ENCODE data around the gene CDH9. TPM values are rescaled to one million over a fixed set of nuclear protein-coding genes. Genes with fewer than 3 reads are reported as not detected.

Gene CDH9
- polyA plus RNA-seq (2013, experiment 1 of 2): not detected
- not detected for polyA plus RNA-seq (2013, experiment 2 of 2)

GRCh38 chr5:27038476-27038875 is at the start of gene CDH9:
TSS of gene CDH9 (minus strand) at chr5:27038586. CDS start at chr5:26988333, 50,253 bp downstream.
- Histone ChIP-seq H2AK5ac (ENCODE audit: low read length) (no peak within 1 kb of the TSS), H3K79me1 (ENCODE audit: low read length) (no peaks in the 10 kb centered on the region), H2BK15ac (replicated peaks; ENCODE audit: low read depth) (no peak within 1 kb of the TSS), H3K56ac (ENCODE audit: low read length) (no peak within 1 kb of the TSS), H3K9ac (ENCODE audit: low read length) (no peak within 1 kb of the TSS), H3K79me2 (ENCODE audit: control insufficient read depth, insufficient read depth, low read length) (no peaks in the 10 kb centered on the region), H3K4me2 (ENCODE audit: low read length) (peak within 1 kb of the TSS; percentile 0), H4K5ac (ENCODE audit: low read length) (no peak within 1 kb of the TSS), H3K27me3 (ENCODE audit: insufficient read depth, low read length, poor library complexity) (no peaks in the 10 kb centered on the region), H2BK5ac (ENCODE audit: low read length) (no peak within 1 kb of the TSS), H2BK120ac (ENCODE audit: low read depth, low read length) (no peak within 1 kb of the TSS), H3K4me3 (ENCODE audit: low read length) (no peak within 1 kb of the TSS), H4K8ac (ENCODE audit: low read depth, low read length) (no peak within 1 kb of the TSS), H3K18ac (ENCODE audit: low read length) (no peak within 1 kb of the TSS), H3K4ac (ENCODE audit: low read depth, low read length) (no peak within 1 kb of the TSS), H3K23ac (ENCODE audit: low read length) (no peak within 1 kb of the TSS), H3K4me1 (ENCODE audit: control insufficient read depth, low read depth, low read length) (no peaks in the 10 kb centered on the region), H3K27ac (ENCODE audit: low read depth, low read length) (no peak within 1 kb of the TSS), H3K36me3 (ENCODE audit: control insufficient read depth, insufficient read depth, low read length) (no peaks in the 10 kb centered on the region)
- DNase-seq: peak; percentile 10
- WGBS (ENCODE audit: extremely low coverage, insufficient coverage, low lambda C conversion rate): no CpG with 5 or more reads among the region's 12 CpGs

- Histone ChIP-seq H3K36me3 (ENCODE audit: control insufficient read depth, insufficient read depth, low read length) (no peaks in the 10 kb centered on the region), H3K27ac (ENCODE audit: low read depth, low read length) (no peak overlapping the region), H3K27me3 (ENCODE audit: insufficient read depth, low read length, poor library complexity) (no peaks in the 10 kb centered on the region), H2AK5ac (ENCODE audit: low read length) (no peak overlapping the region), H2BK15ac (replicated peaks; ENCODE audit: low read depth) (no peak overlapping the region), H3K18ac (ENCODE audit: low read length) (no peak overlapping the region), H3K23ac (ENCODE audit: low read length) (no peak overlapping the region), H3K4me2 (ENCODE audit: low read length) (no peak overlapping the region), H2BK120ac (ENCODE audit: low read depth, low read length) (no peak overlapping the region), H3K4me1 (ENCODE audit: control insufficient read depth, low read depth, low read length) (no peaks in the 10 kb centered on the region), H3K4ac (ENCODE audit: low read depth, low read length) (no peak overlapping the region), H3K9ac (ENCODE audit: low read length) (no peak overlapping the region), H2BK5ac (ENCODE audit: low read length) (no peak overlapping the region), H4K8ac (ENCODE audit: low read depth, low read length) (no peak overlapping the region), H3K79me1 (ENCODE audit: low read length) (no peaks in the 10 kb centered on the region), H3K56ac (ENCODE audit: low read length) (no peak overlapping the region), H4K5ac (ENCODE audit: low read length) (no peak overlapping the region), H3K79me2 (ENCODE audit: control insufficient read depth, insufficient read depth, low read length) (no peaks in the 10 kb centered on the region), H3K4me3 (ENCODE audit: low read length) (no peak overlapping the region)
- DNase-seq: no peak
- no CpG with 5 or more reads among the region's 2 CpGs for WGBS (ENCODE audit: extremely low coverage, insufficient coverage, low lambda C conversion rate)
Measured at GRCh38 chr5:27087747-27088146, 49.4 kb upstream of the CDH9 start.

GRCh38 chr5:27083449-27084415 is 45.3 kb upstream of the CDH9 start:
- Histone ChIP-seq H2AK5ac (ENCODE audit: low read length) (no peak overlapping the region), H4K8ac (ENCODE audit: low read depth, low read length) (no peak overlapping the region), H3K18ac (ENCODE audit: low read length) (no peak overlapping the region), H3K79me1 (ENCODE audit: low read length) (no peaks in the 10 kb centered on the region), H3K4me2 (ENCODE audit: low read length) (no peak overlapping the region), H3K9ac (ENCODE audit: low read length) (no peak overlapping the region), H3K4ac (ENCODE audit: low read depth, low read length) (no peak overlapping the region), H3K27me3 (ENCODE audit: insufficient read depth, low read length, poor library complexity) (no peaks in the 10 kb centered on the region), H2BK120ac (ENCODE audit: low read depth, low read length) (no peak overlapping the region), H2BK15ac (replicated peaks; ENCODE audit: low read depth) (no peak overlapping the region), H3K27ac (ENCODE audit: low read depth, low read length) (no peak overlapping the region), H2BK5ac (ENCODE audit: low read length) (no peak overlapping the region), H3K56ac (ENCODE audit: low read length) (no peak overlapping the region), H3K4me1 (ENCODE audit: control insufficient read depth, low read depth, low read length) (no peaks in the 10 kb centered on the region), H3K23ac (ENCODE audit: low read length) (no peak overlapping the region), H3K79me2 (ENCODE audit: control insufficient read depth, insufficient read depth, low read length) (no peaks in the 10 kb centered on the region), H3K4me3 (ENCODE audit: low read length) (no peak overlapping the region), H4K5ac (ENCODE audit: low read length) (no peak overlapping the region), H3K36me3 (ENCODE audit: control insufficient read depth, insufficient read depth, low read length) (no peaks in the 10 kb centered on the region)
- peak; percentile 42 for DNase-seq
- WGBS (ENCODE audit: extremely low coverage, insufficient coverage, low lambda C conversion rate): no CpG with 5 or more reads among the region's 7 CpGs

GRCh38 chr5:27080147-27080546 is 41.8 kb upstream of the CDH9 start:
- Histone ChIP-seq H3K36me3 (ENCODE audit: control insufficient read depth, insufficient read depth, low read length) (no peaks in the 10 kb centered on the region), H3K79me1 (ENCODE audit: low read length) (no peaks in the 10 kb centered on the region), H3K4ac (ENCODE audit: low read depth, low read length) (no peak overlapping the region), H3K79me2 (ENCODE audit: control insufficient read depth, insufficient read depth, low read length) (no peaks in the 10 kb centered on the region), H2AK5ac (ENCODE audit: low read length) (no peak overlapping the region), H3K4me2 (ENCODE audit: low read length) (no peak overlapping the region), H2BK120ac (ENCODE audit: low read depth, low read length) (no peak overlapping the region), H3K18ac (ENCODE audit: low read length) (no peak overlapping the region), H3K4me1 (ENCODE audit: control insufficient read depth, low read depth, low read length) (no peaks in the 10 kb centered on the region), H3K9ac (ENCODE audit: low read length) (no peak overlapping the region), H3K56ac (ENCODE audit: low read length) (no peak overlapping the region), H4K5ac (ENCODE audit: low read length) (no peak overlapping the region), H4K8ac (ENCODE audit: low read depth, low read length) (no peak overlapping the region), H2BK5ac (ENCODE audit: low read length) (no peak overlapping the region), H3K4me3 (ENCODE audit: low read length) (no peak overlapping the region), H3K23ac (ENCODE audit: low read length) (no peak overlapping the region), H3K27ac (ENCODE audit: low read depth, low read length) (no peak overlapping the region), H3K27me3 (ENCODE audit: insufficient read depth, low read length, poor library complexity) (no peaks in the 10 kb centered on the region), H2BK15ac (replicated peaks; ENCODE audit: low read depth) (no peak overlapping the region)
- no CpG with 5 or more reads among the region's 1 CpG for WGBS (ENCODE audit: extremely low coverage, insufficient coverage, low lambda C conversion rate)
- peak; percentile 10 for DNase-seq

- no peaks in the 10 kb centered on the region for H3K27me3 ChIP-seq (ENCODE audit: insufficient read depth, low read length, poor library complexity)
- DNase-seq: no peak
- no peak overlapping the region for H3K9ac ChIP-seq (ENCODE audit: low read length)
- no peak overlapping the region for H2AK5ac ChIP-seq (ENCODE audit: low read length)
- H3K18ac ChIP-seq (ENCODE audit: low read length): no peak overlapping the region
- no peak overlapping the region for H2BK15ac ChIP-seq (replicated peaks; ENCODE audit: low read depth)
- H2BK120ac ChIP-seq (ENCODE audit: low read depth, low read length): no peak overlapping the region
- no peak overlapping the region for H3K23ac ChIP-seq (ENCODE audit: low read length)
- no peak overlapping the region for H4K8ac ChIP-seq (ENCODE audit: low read depth, low read length)
- no peak overlapping the region for H3K4me3 ChIP-seq (ENCODE audit: low read length)
- WGBS (ENCODE audit: extremely low coverage, insufficient coverage, low lambda C conversion rate): no CpG with 5 or more reads among the region's 2 CpGs
- H4K5ac ChIP-seq (ENCODE audit: low read length): no peak overlapping the region
- no peak overlapping the region for H3K4ac ChIP-seq (ENCODE audit: low read depth, low read length)
- no peak overlapping the region for H3K56ac ChIP-seq (ENCODE audit: low read length)
- H3K79me1 ChIP-seq (ENCODE audit: low read length): no peaks in the 10 kb centered on the region
- H2BK5ac ChIP-seq (ENCODE audit: low read length): no peak overlapping the region
- no peaks in the 10 kb centered on the region for H3K36me3 ChIP-seq (ENCODE audit: control insufficient read depth, insufficient read depth, low read length)
- no peaks in the 10 kb centered on the region for H3K4me1 ChIP-seq (ENCODE audit: control insufficient read depth, low read depth, low read length)
- H3K27ac ChIP-seq (ENCODE audit: low read depth, low read length): no peak overlapping the region
- no peaks in the 10 kb centered on the region for H3K79me2 ChIP-seq (ENCODE audit: control insufficient read depth, insufficient read depth, low read length)
- no peak overlapping the region for H3K4me2 ChIP-seq (ENCODE audit: low read length)
Measured at GRCh38 chr5:27062451-27062850, 24.1 kb upstream of the CDH9 start.
